Ovary (tissue), 9 donors: ENCODE measurements around the gene CAMSAP3. TPM values are rescaled to one million over a fixed set of nuclear protein-coding genes. Genes with fewer than 3 reads are reported as not detected.
A peak's percentile ranks its signal among the peaks of the same experiment; 100 is the strongest.

ENCODE experiments used
- DNase-seq, 5 donors: peaks; one replicate each; pipeline ENCODE4 v3.0.0-alpha.2; 2019 to 2020
- H3K27ac ChIP-seq, 2 donors: fragments of 200-600 bp; one replicate each; pipeline versions ENCODE4 v1.5.1 to v1.8.0; 2019 to 2022
- H3K27me3 ChIP-seq: fragments of 200-600 bp; one replicate; pipeline ENCODE4 v1.8.0; 2022
- H3K36me3 ChIP-seq: fragments of 200-600 bp; sonication (generic); one replicate; pipeline ENCODE4 v1.5.1; 2019
- H3K4me1 ChIP-seq: one replicate; pipeline ENCODE4 v1.8.1; 2013; ENCODE audit warnings: mild to moderate bottlenecking, moderate library complexity; ENCODE audit not compliant: insufficient read depth
- H3K4me3 ChIP-seq: fragments of 200-600 bp; sonication (generic); one replicate; pipeline ENCODE4 v1.5.1; 2017
- H3K9me3 ChIP-seq, 2 donors: fragments of 200-600 bp in 1 of 2; sonication (generic) in 1 of 2; one replicate each; pipeline versions ENCODE4 v1.5.1 to v1.8.1; 2013 to 2019; ENCODE audit warnings: mild to moderate bottlenecking in 1 of 2, moderate library complexity in 1 of 2
- EP300 ChIP-seq: sonication (generic); formaldehyde crosslinking; IDR thresholded peaks from one replicate; pipeline ENCODE4 v1.6.1; 2017; ENCODE audit warnings: antibody characterized with exemption
- POLR2A ChIP-seq: fragments of 450-650 bp; IDR thresholded peaks from one replicate; pipeline ENCODE4 v1.6.1; 2017; ENCODE audit warnings: antibody characterized with exemption, mild to moderate bottlenecking, moderate library complexity
- WGBS, 3 donors: extraction: QIAGEN DNeasy Blood & Tissue Kit in 1 of 3; methylation state at CpG; one replicate each; pipeline versions ENCODE4 v1.1.5 to v1.1.7; 2013 to 2017; 5-methylcytosine and 5-hydroxymethylcytosine counted together
- intact Hi-C, 4 donors: fragments of 100-400 bp; cut with DNase I; formaldehyde crosslinking; loops; one replicate each; pipeline versions ENCODE4 v1.11.0 to v1.15.1; 2022 to 2023
- polyA plus RNA-seq, 2 donors: library from polyadenylated mRNA; stranded (reverse); fragments of 200-250 nt in 1 of 2; fragments of 350-450 nt in 1 of 2; fragmentation: Illumina TruSeq in 1 of 2; extraction: RNeasy Lipid Tissue Mini Kit (QIAGEN cat#74804) in 1 of 2; gene quantifications; one replicate each; pipeline ENCODE4 v1.2.3, GENCODE V29; 2013 to 2014
- total RNA-seq, 7 donors: library from RNA; depleted of rRNA in 2 of 7; stranded (reverse); fragments of >200 nt in 2 of 7; fragmentation: NEBNext Ultra II Directional in 3 of 7; extraction: Animal tissue kit (Norgen Biotek cat#: 25700) in 3 of 7; gene quantifications; one replicate each; pipeline versions ENCODE4 v1.1.0 to v1.2.4, GENCODE V29; 2016 to 2023
- TF ChIP-seq, protein P1 (sequence below), 3 donors: fragments of 450-650 bp in 2 of 3; fragments of 200-600 bp in 1 of 3; IDR thresholded peaks; one replicate each; pipeline versions ENCODE4 v1.5.1 to v1.8.0; 2016 to 2022; ENCODE audit warnings: antibody characterized with exemption in 3 of 3, mild to moderate bottlenecking in 1 of 3
- donor health status: DM: no; HTN: no; CAD: no; lungs with moderate emphysema.
- donor health status: DM: no; HTN: no; CAD: no.
- donor health status: Bipolar disorder and iron deficiency.
- donor health status: DM: yes; HTN: yes; CAD: no.
- donor health status: DM: no; HTN: no; CAD: no.
- donor health status: DM: yes; HTN: yes; CAD: no.

CAMSAP3 gene
- total and polyA plus RNA-seq, 9 donors, result 0.08 to 8.2 (median 1.4) TPM

DNA sequence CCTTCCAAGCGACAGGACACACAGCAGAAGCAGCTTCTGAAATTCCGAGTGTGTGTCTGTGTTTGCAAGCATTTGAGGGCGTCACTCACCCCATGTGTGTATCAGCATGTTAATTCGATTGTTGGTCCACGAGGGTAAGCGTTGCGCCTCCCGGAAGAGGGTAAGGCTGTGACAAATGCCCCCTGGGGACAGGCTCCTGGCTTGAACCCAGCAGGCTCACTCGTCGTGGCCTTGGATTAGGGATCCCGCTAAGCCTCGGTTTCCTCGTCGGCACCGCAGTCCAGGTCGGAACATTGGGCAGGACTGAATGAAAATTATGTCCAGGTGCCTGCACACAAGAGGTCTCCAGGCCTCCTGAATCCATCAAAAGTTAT is 40.6 kb downstream of the CAMSAP3 start:
- H3K27me3 ChIP-seq, result no peaks in the 10 kb centered on the region
- intact Hi-C loops, result no loop called here
- no peak overlapping the region for H3K27ac ChIP-seq
- H3K36me3 ChIP-seq, result no peaks in the 10 kb centered on the region
- DNase-seq, result no peak
- H3K9me3 ChIP-seq, result no peaks in the 10 kb centered on the region
- 51 to 70% (median 64%) methylated on average over 16 of the region's 16 CpGs for WGBS, 3 donors
- no peak for TF ChIP-seq EP300
- H3K4me3 ChIP-seq, result no peak overlapping the region
- no peaks in the 10 kb centered on the region for H3K4me1 ChIP-seq

DNA sequence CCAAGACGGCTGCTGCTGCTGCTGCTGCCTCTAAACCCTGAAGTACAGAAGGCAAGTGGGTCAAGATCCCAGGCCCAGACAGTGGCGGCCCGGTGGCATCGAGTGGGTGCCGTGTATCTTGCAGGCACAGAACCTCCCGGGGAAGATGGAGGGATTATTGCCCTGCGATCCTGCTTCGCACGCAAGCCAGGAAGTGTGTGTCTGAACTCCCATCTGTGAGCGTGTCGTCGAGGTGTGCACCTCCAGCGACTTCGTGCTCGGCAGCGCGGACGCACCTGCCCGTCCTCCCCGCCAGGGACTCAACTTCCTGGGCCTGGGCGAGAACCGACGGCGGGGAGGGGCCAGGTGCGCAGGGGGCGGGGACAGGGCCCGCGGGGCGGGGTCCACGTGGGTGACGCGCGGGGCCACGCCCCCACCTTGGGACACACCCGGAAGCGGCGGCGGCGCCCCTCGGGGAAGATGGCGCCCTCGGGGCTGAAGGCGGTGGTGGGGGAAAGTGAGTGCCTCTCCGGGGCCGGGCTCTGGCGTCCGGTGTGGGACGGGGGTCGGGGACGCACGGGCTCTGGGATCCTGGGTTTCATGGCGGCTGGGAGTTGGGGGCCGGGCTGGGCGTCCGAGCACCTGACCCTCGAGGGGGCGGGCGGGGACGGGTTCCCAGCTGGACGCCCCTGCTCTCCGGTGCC is 41.2 kb downstream of the CAMSAP3 start, which contains the start of gene STXBP2:
STXBP2 (plus strand) TSS at position 420 of the 683 bp plus-strand sequence; CDS start at position 460, 40 bp downstream.
- DNase-seq, result peak in 2 of 5 donors; percentile 49 to 59
- 5 to 13% (median 8%) methylated on average over 25 to 61 of the region's 61 CpGs for WGBS, 3 donors
- intact Hi-C loops, result no loop called here
- no peaks in the 10 kb centered on the region for H3K9me3 ChIP-seq
- peak within 1 kb of the TSS; percentile 40 for H3K4me3 ChIP-seq
- H3K27me3 ChIP-seq, result no peaks in the 10 kb centered on the region
- H3K27ac ChIP-seq, result no peak within 1 kb of the TSS
- H3K36me3 ChIP-seq, result no peaks in the 10 kb centered on the region
- TF ChIP-seq EP300 (no peak), POLR2A (no peak)
- TF ChIP-seq, protein P1, sequence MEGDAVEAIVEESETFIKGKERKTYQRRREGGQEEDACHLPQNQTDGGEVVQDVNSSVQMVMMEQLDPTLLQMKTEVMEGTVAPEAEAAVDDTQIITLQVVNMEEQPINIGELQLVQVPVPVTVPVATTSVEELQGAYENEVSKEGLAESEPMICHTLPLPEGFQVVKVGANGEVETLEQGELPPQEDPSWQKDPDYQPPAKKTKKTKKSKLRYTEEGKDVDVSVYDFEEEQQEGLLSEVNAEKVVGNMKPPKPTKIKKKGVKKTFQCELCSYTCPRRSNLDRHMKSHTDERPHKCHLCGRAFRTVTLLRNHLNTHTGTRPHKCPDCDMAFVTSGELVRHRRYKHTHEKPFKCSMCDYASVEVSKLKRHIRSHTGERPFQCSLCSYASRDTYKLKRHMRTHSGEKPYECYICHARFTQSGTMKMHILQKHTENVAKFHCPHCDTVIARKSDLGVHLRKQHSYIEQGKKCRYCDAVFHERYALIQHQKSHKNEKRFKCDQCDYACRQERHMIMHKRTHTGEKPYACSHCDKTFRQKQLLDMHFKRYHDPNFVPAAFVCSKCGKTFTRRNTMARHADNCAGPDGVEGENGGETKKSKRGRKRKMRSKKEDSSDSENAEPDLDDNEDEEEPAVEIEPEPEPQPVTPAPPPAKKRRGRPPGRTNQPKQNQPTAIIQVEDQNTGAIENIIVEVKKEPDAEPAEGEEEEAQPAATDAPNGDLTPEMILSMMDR (IDR thresholded peaks at IDR 0.05), result no peak
- H3K4me1 ChIP-seq, result no peaks in the 10 kb centered on the region

DNA sequence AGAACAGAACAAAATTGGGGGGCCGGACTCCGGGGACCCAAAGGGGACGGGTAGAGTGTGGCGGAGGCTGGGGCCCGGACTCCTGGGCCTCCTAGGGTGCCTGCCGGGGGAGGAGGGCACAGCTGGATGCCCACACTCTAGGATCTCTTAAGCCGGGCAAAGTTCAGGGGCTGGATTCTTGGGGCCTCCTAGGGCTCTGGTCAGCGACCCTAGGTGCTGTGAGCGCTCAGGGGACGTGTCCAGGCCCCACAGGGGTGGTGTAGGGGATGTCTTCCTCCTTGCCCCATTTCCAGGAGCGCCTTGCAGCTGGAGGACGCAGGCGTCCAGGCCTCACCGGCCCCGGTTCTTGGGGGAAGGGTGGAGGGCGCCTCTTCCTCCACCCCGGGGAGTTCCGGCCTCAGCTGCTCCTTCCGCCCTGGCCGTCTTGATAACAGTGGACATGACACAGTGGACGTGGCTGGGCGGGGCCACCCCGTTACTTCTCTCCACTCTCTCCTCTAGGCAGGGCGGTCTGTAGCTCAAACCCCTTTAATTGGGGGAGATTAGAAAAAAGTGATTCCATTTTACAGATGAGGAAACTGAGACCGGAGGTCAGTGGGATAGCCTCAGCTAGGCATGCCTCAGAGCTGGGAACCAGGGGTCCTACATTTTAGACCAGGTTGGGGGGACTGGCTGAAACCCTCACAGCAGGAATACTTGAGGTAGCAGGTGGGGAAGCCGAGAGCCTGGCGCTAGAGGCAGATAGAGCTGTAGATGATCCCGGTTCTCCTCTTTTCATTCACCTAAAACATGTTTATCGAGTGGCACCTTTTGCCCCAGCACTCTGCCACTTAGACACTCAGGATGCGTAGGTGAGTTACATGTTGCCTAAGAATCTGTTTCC is 42.0 kb downstream of the CAMSAP3 start:
- Histone ChIP-seq H3K36me3 (no peaks in the 10 kb centered on the region), H3K4me1 (no peaks in the 10 kb centered on the region), H3K27ac (no peak overlapping the region), H3K27me3 (no peaks in the 10 kb centered on the region), H3K4me3 (peak overlapping the region; percentile 40), H3K9me3 (no peaks in the 10 kb centered on the region)
- intact Hi-C loops, result no loop called here
- no peak for TF ChIP-seq POLR2A
- no peak for TF ChIP-seq EP300
- TF ChIP-seq, protein P1 (IDR thresholded peaks at IDR 0.05), result no peak
- DNase-seq, result no peak
- WGBS, 3 donors, result 31 to 36% (median 36%) methylated on average over 30 of the region's 30 CpGs

GRCh38 chr19:7638802-7639465 is 43.3 kb downstream of the CAMSAP3 start:
- no peaks in the 10 kb centered on the region for H3K36me3 ChIP-seq
- no peak for DNase-seq
- H3K4me3 ChIP-seq, result no peak overlapping the region
- intact Hi-C loops, result no loop called here
- no peaks in the 10 kb centered on the region for H3K4me1 ChIP-seq
- TF ChIP-seq, protein P1 (IDR thresholded peaks at IDR 0.05), result no peak
- TF ChIP-seq EP300 (no peak), POLR2A (no peak)
- H3K27me3 ChIP-seq, result no peaks in the 10 kb centered on the region
- no peak overlapping the region for H3K27ac ChIP-seq
- H3K9me3 ChIP-seq, result no peaks in the 10 kb centered on the region
- 35 to 46% (median 46%) methylated on average over 12 of the region's 12 CpGs for WGBS, 3 donors
